Uterus (tissue), 2 donors: ENCODE measurements around the gene EPS15.

Experiments used
- CTCF ChIP-seq, 4 experiments: fragments of 200-600 bp in 2 of 4; fragments of 450-650 bp in 2 of 4; sonication (generic) in 2 of 4; IDR thresholded peaks; one replicate each; pipeline ENCODE4 v1.5.1; 2016 to 2019; ENCODE audit warnings: antibody characterized with exemption in 4 of 4, mild to moderate bottlenecking in 2 of 4, moderate library complexity in 1 of 4
- POLR2A ChIP-seq, 2 donors: fragments of 450-650 bp; IDR thresholded peaks; one replicate each; pipeline ENCODE4 v1.6.1; 2016; ENCODE audit warnings: antibody characterized with exemption in 2 of 2, mild to moderate bottlenecking in 1 of 2, moderate library complexity in 1 of 2

GRCh38 chr1:51469518-51469917, 49.5 kb downstream of the EPS15 start:
- TF ChIP-seq CTCF (IDR thresholded peaks at IDR 0.05) (no peak), POLR2A (IDR thresholded peaks at IDR 0.05) (no peak)
